CD4-positive, CD25-positive, alpha-beta regulatory T cell (primary cell): Measurements from ENCODE around the gene PIK3CB. TPM values are rescaled to one million over a fixed set of nuclear protein-coding genes. Genes with fewer than 3 reads are reported as not detected.

Experiments used
- ATAC-seq, 2 donors: fragments of 150-1000 bp; cut with Tn5 transposase; one replicate each; pipeline ENCODE4 v1.10.0; 2021; ENCODE audit warnings: low read depth in 2 of 2, moderate number of reproducible peaks in 2 of 2, moderate library complexity in 1 of 2
- DNase-seq, 3 donors: peaks; one replicate each; pipeline versions ENCODE4 v3.0.0 to v3.0.0-alpha.2; 2012 to 2022; ENCODE audit warnings: mixed read lengths in 1 of 3
- H3K27ac ChIP-seq: one replicate; pipeline ENCODE4 v1.7.0; 2013; ENCODE audit warnings: mild to moderate bottlenecking, low read length; ENCODE audit not compliant: insufficient read depth, poor library complexity, severe bottlenecking
- H3K27me3 ChIP-seq: one replicate; pipeline ENCODE4 v1.7.0; 2013; ENCODE audit warnings: low read length; ENCODE audit not compliant: control insufficient read depth, insufficient read depth
- H3K36me3 ChIP-seq: one replicate; pipeline ENCODE4 v1.7.0; 2013; ENCODE audit warnings: mild to moderate bottlenecking, low read length, moderate library complexity; ENCODE audit not compliant: control insufficient read depth, insufficient read depth
- H3K4me1 ChIP-seq: 2 replicates; pipeline ENCODE4 v1.7.0; 2013; ENCODE audit warnings: mild to moderate bottlenecking, low read length; ENCODE audit not compliant: insufficient read depth, control insufficient read depth, poor library complexity, severe bottlenecking
- H3K4me3 ChIP-seq: one replicate; pipeline ENCODE4 v1.7.0; 2013; ENCODE audit warnings: low read depth, mild to moderate bottlenecking, low read length, moderate library complexity
- H3K9me3 ChIP-seq, 2 experiments: 1 replicate in 1 of 2; 2 replicates in 1 of 2; pipeline ENCODE4 v1.7.0; 2013; ENCODE audit warnings: low read length in 2 of 2, mild to moderate bottlenecking in 1 of 2, moderate library complexity in 1 of 2; ENCODE audit not compliant: control insufficient read depth in 2 of 2
- H3K27ac Mint-ChIP-seq, 3 donors: one replicate each; pipeline ENCODE4 v1.8.0; 2020 to 2022; ENCODE audit warnings: mild to moderate bottlenecking in 3 of 3, mixed read lengths in 3 of 3, moderate library complexity in 2 of 3
- H3K27me3 Mint-ChIP-seq: one replicate; pipeline ENCODE4 v1.8.0; 2022; ENCODE audit warnings: mild to moderate bottlenecking, mixed read lengths
- H3K36me3 Mint-ChIP-seq: one replicate; pipeline ENCODE4 v1.8.0; 2020; ENCODE audit warnings: mixed read lengths
- H3K4me1 Mint-ChIP-seq, 4 donors: one replicate each; pipeline ENCODE4 v1.8.0; 2020 to 2022; ENCODE audit warnings: mixed read lengths in 4 of 4, mild to moderate bottlenecking in 1 of 4
- H3K4me3 Mint-ChIP-seq, 4 donors: one replicate each; pipeline ENCODE4 v1.8.0; 2020 to 2022; ENCODE audit warnings: mild to moderate bottlenecking in 4 of 4, mixed read lengths in 4 of 4, moderate library complexity in 3 of 4
- H3K9me3 Mint-ChIP-seq, 7 donors: one replicate each; pipeline ENCODE4 v1.8.0; 2020 to 2022; ENCODE audit warnings: mixed read lengths in 7 of 7, mild to moderate bottlenecking in 3 of 7, moderate library complexity in 2 of 7
- polyA plus RNA-seq, 4 donors: library from polyadenylated mRNA; unstranded; fragments of 300-500 nt; fragmentation: Illumina TruSeq; gene quantifications; one replicate each; pipeline ENCODE4 v1.2.3, GENCODE V29; 2021
- total RNA-seq: library from RNA; stranded (reverse); gene quantifications from one replicate; pipeline ENCODE4 v1.2.3, GENCODE V29; 2022

PIK3CB gene
- total and polyA plus RNA-seq, 5 donors from 2014 or later, result 10.3 to 29.2 (median 13.3) TPM

DNA sequence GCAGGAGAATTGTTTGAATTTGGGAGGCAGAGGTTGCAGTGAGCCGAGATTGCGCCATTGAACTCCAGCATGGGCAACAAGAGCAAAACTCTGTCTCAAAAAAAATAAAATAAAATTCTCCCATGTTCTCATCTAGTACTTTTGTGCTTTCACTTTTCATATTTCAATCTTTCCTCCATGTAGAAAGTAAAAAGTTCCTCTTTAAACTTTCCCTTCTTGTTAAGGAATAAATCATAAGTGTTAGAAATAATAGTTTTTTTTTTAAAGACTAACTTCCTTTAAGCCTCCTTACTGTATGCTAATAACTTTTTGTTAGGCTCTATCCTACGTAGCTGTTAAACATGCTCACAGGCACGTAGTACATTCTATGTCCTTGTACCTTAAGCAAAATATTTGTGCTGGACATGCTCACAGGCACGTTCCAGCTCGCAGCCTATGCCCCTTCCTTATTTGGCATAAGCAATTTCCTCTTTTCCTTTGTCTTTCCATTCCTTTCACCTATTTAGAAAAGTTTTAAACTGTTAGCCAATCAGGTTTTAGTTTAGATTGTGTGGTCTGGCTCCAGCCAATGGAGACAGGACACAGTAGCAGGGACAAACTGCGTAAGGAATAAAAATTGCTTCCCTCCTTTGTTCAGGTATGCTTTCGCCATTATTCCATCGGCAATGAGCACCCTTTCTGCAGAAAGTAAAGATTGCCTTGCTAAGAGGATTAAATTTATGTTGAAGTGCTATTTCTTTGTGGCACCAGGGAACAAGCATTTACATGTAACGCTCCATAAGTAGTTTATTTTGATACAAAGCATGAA lies 38.9 kb upstream of the PIK3CB start:
- Mint-ChIP-seq H3K9me3 (peaks cover 0 to 11% (median 5%) of the 10 kb centered on the region in 7 donors), H3K4me3 (no peak overlapping the region), H3K27me3 (peaks cover 12% of the 10 kb centered on the region), H3K27ac (no peak overlapping the region), H3K4me1 (peaks cover 0 to 4% (median 0%) of the 10 kb centered on the region in 4 donors), H3K36me3 (no peaks in the 10 kb centered on the region)
- no peak for ATAC-seq
- Histone ChIP-seq H3K4me1 (no peaks in the 10 kb centered on the region), H3K27ac (no peak overlapping the region), H3K36me3 (no peaks in the 10 kb centered on the region), H3K4me3 (no peak overlapping the region), H3K27me3 (no peaks in the 10 kb centered on the region), H3K9me3 (peaks cover 2 to 7% of the 10 kb centered on the region in 2 experiments)
- DNase-seq, result no peak

DNA sequence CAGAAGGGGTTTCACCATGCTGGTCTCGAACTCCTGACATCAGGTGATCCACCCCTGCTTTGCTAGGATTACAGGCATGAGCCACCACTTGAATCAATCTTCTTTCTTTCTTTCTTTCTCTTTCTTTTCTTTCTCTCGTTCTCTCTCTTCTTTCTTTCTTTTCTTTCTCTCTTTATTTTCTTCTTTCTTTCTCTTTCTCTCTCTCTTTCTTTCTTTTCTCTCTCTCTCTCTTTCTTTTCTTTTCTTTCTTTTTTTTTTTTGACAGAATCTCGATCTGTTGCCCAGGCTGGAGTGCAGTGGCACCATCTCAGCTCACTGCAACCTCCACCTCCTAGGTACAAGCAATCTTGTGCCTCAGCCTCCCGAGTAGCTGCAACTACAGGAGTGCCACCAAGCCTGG lies 37.9 kb upstream of the PIK3CB start:
- DNase-seq (no peak), ATAC-seq (no peak)
- H3K36me3 Mint-ChIP-seq, result no peaks in the 10 kb centered on the region
- H3K27me3 ChIP-seq, result no peaks in the 10 kb centered on the region
- peaks cover 12% of the 10 kb centered on the region for H3K27me3 Mint-ChIP-seq
- H3K4me1 Mint-ChIP-seq, result peaks cover 0 to 4% (median 0%) of the 10 kb centered on the region in 4 donors
- peaks cover 0 to 11% (median 5%) of the 10 kb centered on the region in 7 donors for H3K9me3 Mint-ChIP-seq
- H3K36me3 ChIP-seq, result no peaks in the 10 kb centered on the region
- H3K27ac Mint-ChIP-seq, result no peak overlapping the region
- H3K27ac ChIP-seq, result no peak overlapping the region
- H3K4me1 ChIP-seq, result no peaks in the 10 kb centered on the region
- peaks cover 2 to 7% of the 10 kb centered on the region in 2 experiments for H3K9me3 ChIP-seq
- H3K4me3 Mint-ChIP-seq, result no peak overlapping the region
- H3K4me3 ChIP-seq, result no peak overlapping the region

DNA sequence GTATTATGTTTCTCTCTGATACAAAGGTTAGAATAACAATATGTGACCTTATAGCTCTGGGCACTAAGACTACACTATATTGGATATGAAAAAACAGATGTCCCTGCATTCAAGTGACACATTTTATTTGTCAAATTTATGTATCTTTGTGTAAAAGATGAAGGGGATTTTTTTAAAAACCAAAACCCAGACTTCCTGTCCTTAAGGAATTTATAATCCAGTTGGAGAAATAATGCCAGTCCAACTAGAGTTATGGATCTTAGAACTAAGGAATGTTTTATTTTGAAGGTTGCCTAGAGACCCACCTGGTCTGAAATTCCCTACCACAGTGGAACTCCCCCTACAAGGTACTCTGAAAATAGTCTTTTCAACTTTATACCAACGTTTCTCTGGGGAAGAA lies 33.3 kb upstream of the PIK3CB start:
- no peaks in the 10 kb centered on the region for H3K27me3 ChIP-seq
- Mint-ChIP-seq H3K36me3 (no peaks in the 10 kb centered on the region), H3K4me3 (no peak overlapping the region), H3K4me1 (no peaks in the 10 kb centered on the region), H3K27ac (no peak overlapping the region), H3K9me3 (no peaks in the 10 kb centered on the region), H3K27me3 (peaks cover 5% of the 10 kb centered on the region)
- no peak overlapping the region for H3K27ac ChIP-seq
- DNase-seq, result no peak
- no peak overlapping the region for H3K4me3 ChIP-seq
- H3K36me3 ChIP-seq, result no peaks in the 10 kb centered on the region
- no peak for ATAC-seq
- no peaks in the 10 kb centered on the region for H3K9me3 ChIP-seq
- H3K4me1 ChIP-seq, result no peaks in the 10 kb centered on the region

DNA sequence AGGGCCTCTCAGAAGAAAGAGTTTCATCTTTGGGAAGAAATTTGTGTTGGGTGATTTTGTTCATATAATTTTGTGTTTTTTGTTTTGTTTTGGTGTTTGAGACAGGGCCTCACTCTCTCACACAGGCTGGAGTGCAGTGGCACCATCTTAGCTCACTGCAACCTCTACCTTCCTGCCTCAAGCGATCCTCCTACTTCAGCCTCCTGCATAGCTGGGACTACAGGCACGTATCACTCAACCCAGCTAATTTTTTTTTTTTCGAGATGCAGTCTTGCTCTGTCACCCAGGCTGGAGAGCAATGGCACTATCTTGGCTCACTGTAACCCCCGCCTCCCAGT lies 29.0 kb upstream of the PIK3CB start:
- Histone ChIP-seq H3K27ac (no peak overlapping the region), H3K4me1 (no peaks in the 10 kb centered on the region), H3K4me3 (no peak overlapping the region), H3K27me3 (no peaks in the 10 kb centered on the region), H3K36me3 (no peaks in the 10 kb centered on the region), H3K9me3 (no peaks in the 10 kb centered on the region)
- no peaks in the 10 kb centered on the region for H3K9me3 Mint-ChIP-seq
- peak overlapping the region in 1 of 3 donors; percentile 20 for H3K27ac Mint-ChIP-seq
- no peaks in the 10 kb centered on the region for H3K36me3 Mint-ChIP-seq
- H3K27me3 Mint-ChIP-seq, result no peaks in the 10 kb centered on the region
- H3K4me3 Mint-ChIP-seq, result no peak overlapping the region
- ATAC-seq (no peak), DNase-seq (no peak)
- no peaks in the 10 kb centered on the region for H3K4me1 Mint-ChIP-seq

DNA sequence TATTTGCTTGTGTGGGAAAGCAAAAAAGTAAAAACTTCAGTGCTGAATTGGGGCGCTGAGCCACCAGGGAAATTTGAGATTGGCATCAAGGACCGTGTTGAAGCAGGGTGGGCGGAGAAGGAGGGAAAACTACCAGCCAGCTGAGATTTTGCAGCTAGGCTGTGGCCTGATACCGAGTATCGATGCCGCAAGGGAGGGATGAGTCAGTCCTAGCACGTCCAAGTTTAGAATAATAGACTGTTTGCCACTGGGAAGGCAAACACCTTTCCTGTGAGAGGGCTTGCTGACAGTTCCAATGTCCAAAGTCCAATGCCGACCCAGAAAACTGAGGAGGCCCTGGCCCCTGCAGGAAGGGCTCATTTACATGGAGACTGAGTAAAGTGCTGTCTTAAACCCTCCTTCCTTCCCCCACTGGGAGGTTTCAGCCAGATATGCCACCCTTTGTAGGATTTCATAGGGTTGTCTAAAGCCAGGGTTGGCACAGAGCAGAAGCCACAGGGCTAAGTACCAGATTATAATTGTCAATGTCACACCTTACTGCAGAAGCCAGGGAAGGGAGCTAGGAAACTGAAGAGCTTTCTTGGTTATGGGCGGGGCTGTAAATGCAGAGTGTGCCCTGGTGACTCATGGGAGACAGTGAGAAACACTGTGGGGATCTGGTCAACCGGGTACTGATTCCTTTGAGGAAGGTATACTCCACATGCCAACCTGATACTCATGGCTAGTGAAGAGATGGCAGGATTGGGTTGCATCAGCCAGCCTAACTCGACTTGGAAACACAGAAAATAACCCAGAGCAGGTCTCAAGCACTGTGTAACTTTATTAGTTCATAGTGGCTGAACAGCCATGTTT lies 28.4 kb upstream of the PIK3CB start:
- Mint-ChIP-seq H3K36me3 (no peaks in the 10 kb centered on the region), H3K27me3 (no peaks in the 10 kb centered on the region), H3K4me1 (no peaks in the 10 kb centered on the region), H3K4me3 (no peak overlapping the region), H3K9me3 (no peaks in the 10 kb centered on the region), H3K27ac (peak overlapping the region in 1 of 3 donors; percentile 42)
- no peak overlapping the region for H3K27ac ChIP-seq
- H3K27me3 ChIP-seq, result no peaks in the 10 kb centered on the region
- no peak for ATAC-seq
- H3K4me3 ChIP-seq, result no peak overlapping the region
- no peak for DNase-seq
- H3K36me3 ChIP-seq, result no peaks in the 10 kb centered on the region
- no peaks in the 10 kb centered on the region for H3K4me1 ChIP-seq
- no peaks in the 10 kb centered on the region for H3K9me3 ChIP-seq

DNA sequence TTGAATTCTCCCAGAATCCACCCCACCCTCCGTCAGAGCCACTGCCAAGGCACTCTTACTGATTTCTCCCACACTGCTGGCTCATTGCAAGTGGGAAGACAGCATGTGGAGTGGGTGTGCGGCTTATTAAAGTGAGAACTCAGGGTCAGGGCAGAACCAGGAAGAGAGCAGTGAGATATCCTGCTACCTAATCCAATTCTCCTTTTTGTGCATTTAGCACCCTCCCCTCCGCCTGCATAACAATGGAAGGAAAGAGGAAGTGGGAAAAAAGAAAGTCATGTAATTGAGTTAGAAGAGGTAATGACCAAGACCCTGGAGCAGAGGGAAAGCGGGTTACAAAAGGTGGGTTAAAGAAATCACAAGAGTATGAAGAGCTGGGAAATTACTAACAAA lies 27.8 kb upstream of the PIK3CB start:
- H3K27ac ChIP-seq, result no peak overlapping the region
- no peaks in the 10 kb centered on the region for H3K27me3 ChIP-seq
- ATAC-seq, result no peak

DNA sequence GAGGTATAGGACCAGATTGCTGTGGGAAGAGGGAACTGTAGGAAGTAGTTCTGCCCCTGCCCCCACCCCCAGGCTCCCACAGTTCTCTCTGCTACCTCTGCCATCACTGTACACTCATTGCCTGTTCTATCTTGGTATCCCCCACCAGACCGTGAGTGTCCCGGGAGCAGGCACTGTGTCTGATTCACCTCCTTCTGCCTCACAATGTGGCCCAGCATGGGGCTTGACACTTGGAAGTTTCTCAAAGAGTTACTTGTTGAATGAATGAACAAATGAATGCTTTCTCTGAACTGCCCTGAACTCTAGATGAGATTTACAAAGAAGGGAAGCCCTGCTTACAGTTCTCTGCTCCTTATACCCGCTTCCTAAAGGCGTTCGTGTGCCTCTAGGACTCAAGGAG lies 27.1 kb upstream of the PIK3CB start:
- no peaks in the 10 kb centered on the region for H3K4me1 Mint-ChIP-seq
- no peak overlapping the region for H3K4me3 Mint-ChIP-seq
- no peak overlapping the region for H3K27ac ChIP-seq
- H3K9me3 Mint-ChIP-seq, result no peaks in the 10 kb centered on the region
- ATAC-seq (no peak), DNase-seq (no peak)
- peaks cover 7% of the 10 kb centered on the region for H3K27me3 Mint-ChIP-seq
- no peak overlapping the region for H3K27ac Mint-ChIP-seq
- H3K4me1 ChIP-seq, result no peaks in the 10 kb centered on the region
- no peak overlapping the region for H3K4me3 ChIP-seq
- no peaks in the 10 kb centered on the region for H3K27me3 ChIP-seq
- H3K9me3 ChIP-seq, result no peaks in the 10 kb centered on the region
- H3K36me3 Mint-ChIP-seq, result no peaks in the 10 kb centered on the region
- H3K36me3 ChIP-seq, result no peaks in the 10 kb centered on the region

More for the DNA sequence above, 27.8 kb upstream of the PIK3CB start:
- Histone ChIP-seq H3K36me3 (no peaks in the 10 kb centered on the region), H3K4me1 (no peaks in the 10 kb centered on the region), H3K4me3 (no peak overlapping the region), H3K9me3 (no peaks in the 10 kb centered on the region)
- H3K4me1 Mint-ChIP-seq, result no peaks in the 10 kb centered on the region
- no peaks in the 10 kb centered on the region for H3K36me3 Mint-ChIP-seq
- no peak for DNase-seq
- no peaks in the 10 kb centered on the region for H3K9me3 Mint-ChIP-seq
- H3K27ac Mint-ChIP-seq, result peak overlapping the region in 2 of 3 donors; percentile 54 to 71
- no peak overlapping the region for H3K4me3 Mint-ChIP-seq
- H3K27me3 Mint-ChIP-seq, result peaks cover 5% of the 10 kb centered on the region
